Right lobe of liver (tissue), 6 donors: Measurements from ENCODE around the gene DNAAF9. TPM values are rescaled to one million over a fixed set of nuclear protein-coding genes. Genes with fewer than 3 reads are reported as not detected.
A peak's percentile ranks its signal among the peaks of the same experiment; 100 is the strongest.
"Not testable (repeated sequence)": the region's sequence is repeated elsewhere in the genome, so short reads cannot be mapped to it uniquely, and the experiment has no call there.

Source experiments
- ATAC-seq, 4 donors: fragments of 200-7000 bp; cut with Tn5 transposase; one replicate each; pipeline ENCODE4 v1.9.1; 2020; ENCODE audit warnings: mild to moderate bottlenecking in 4 of 4, moderate library complexity in 4 of 4
- DNase-seq, 3 donors: peaks; one replicate each; pipeline ENCODE4 v3.0.0-alpha.2; 2020
- H3K27ac ChIP-seq, 3 donors: fragments of 200-600 bp; one replicate each; pipeline ENCODE4 v1.8.0; 2022
- H3K27me3 ChIP-seq, 2 donors: fragments of 200-600 bp; one replicate each; pipeline ENCODE4 v1.8.0; 2022
- H3K36me3 ChIP-seq, 4 donors: fragments of 200-600 bp; sonication (generic) in 1 of 4; one replicate each; pipeline versions ENCODE4 v1.5.1 to v1.8.0; 2017 to 2022; ENCODE audit warnings: control low read depth in 1 of 4
- H3K4me1 ChIP-seq, 4 donors: fragments of 200-600 bp; sonication (generic) in 1 of 4; one replicate each; pipeline versions ENCODE4 v1.5.1 to v1.8.0; 2017 to 2022; ENCODE audit warnings: control low read depth in 1 of 4
- H3K4me3 ChIP-seq, 3 donors: fragments of 200-600 bp; one replicate each; pipeline ENCODE4 v1.8.0; 2022
- H3K9me3 ChIP-seq, 4 donors: fragments of 200-600 bp; sonication (generic) in 1 of 4; one replicate each; pipeline versions ENCODE4 v1.5.1 to v1.8.0; 2017 to 2022; ENCODE audit warnings: control low read depth in 1 of 4
- POLR2A ChIP-seq: fragments of 450-650 bp; IDR thresholded peaks from one replicate; pipeline ENCODE4 v1.6.1; 2017; ENCODE audit warnings: antibody characterized with exemption, mild to moderate bottlenecking
- WGBS: methylation state at CpG from one replicate; pipeline ENCODE4 v1.1.6; 2018; ENCODE audit warnings: low coverage, low lambda C conversion rate; ENCODE audit not compliant: insufficient coverage; ENCODE audit errors: missing lambda C conversion rate; 5-methylcytosine and 5-hydroxymethylcytosine counted together
- intact Hi-C, 2 donors: fragments of 100-400 bp; cut with DNase I; formaldehyde crosslinking; loops; one replicate each; pipeline versions ENCODE4 v1.11.2 to v1.14.1; 2022
- total RNA-seq, 6 experiments: library from RNA; depleted of rRNA in 2 of 6; stranded (reverse); fragments of >200 nt in 2 of 6; fragmentation: NEBNext Ultra II Directional in 3 of 6; extraction: Animal tissue kit (Norgen Biotek cat#: 25700) in 3 of 6; gene quantifications; one replicate each; pipeline versions ENCODE4 v1.1.0 to v1.2.4, GENCODE V29; 2016 to 2023
- TF ChIP-seq, protein P1 (sequence below), 4 donors: fragments of 200-600 bp in 3 of 4; fragments of 450-650 bp in 1 of 4; IDR thresholded peaks; one replicate each; pipeline versions ENCODE4 v1.5.1 to v1.8.0; 2016 to 2022; ENCODE audit warnings: antibody characterized with exemption in 4 of 4, mild to moderate bottlenecking in 2 of 4
- donor health status: DM: no; HTN: yes; CAD: no.
- donor health status: DM: no; HTN: no; CAD: no.
- donor health status: DM: no; HTN: no; CAD: no.
- donor health status: DM: no; HTN: yes; CAD: no.
- donor health status: DM: no; HTN: yes; CAD: no.

DNAAF9 gene
- total RNA-seq, 6 experiments from 2014 or later = 2.5 to 4.9 (median 4.2) TPM

DNA sequence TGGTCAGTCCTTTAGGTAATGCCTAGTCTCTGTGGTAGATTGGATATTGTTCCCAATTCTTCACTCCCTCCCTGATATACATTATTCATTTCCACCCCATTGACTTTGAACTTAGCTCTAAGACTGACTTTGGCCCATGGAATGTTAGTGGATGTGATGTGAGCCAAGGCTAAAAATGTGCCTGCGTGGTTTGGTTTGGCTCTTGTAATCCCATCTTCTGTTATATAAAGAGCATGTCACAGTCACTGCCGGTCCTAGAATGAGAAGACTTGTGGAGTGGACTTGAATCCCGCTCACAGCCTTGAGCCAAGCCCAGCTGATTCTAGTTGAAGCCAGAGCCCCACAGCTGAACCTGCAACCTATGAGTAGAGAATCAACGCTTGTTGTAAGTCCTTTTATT lies 23.6 kb upstream of the DNAAF9 start:
- intact Hi-C loops = no loop called here
- Histone ChIP-seq H3K4me3 (no peak overlapping the region), H3K36me3 (no peaks in the 10 kb centered on the region), H3K9me3 (no peaks in the 10 kb centered on the region), H3K4me1 (no peaks in the 10 kb centered on the region), H3K27me3 (no peaks in the 10 kb centered on the region), H3K27ac (no peak overlapping the region)
- 73% methylated on average over 3 of the region's 4 CpGs for WGBS
- ATAC-seq (no peak), DNase-seq (no peak)
- TF ChIP-seq POLR2A = no peak
- TF ChIP-seq, protein P1, sequence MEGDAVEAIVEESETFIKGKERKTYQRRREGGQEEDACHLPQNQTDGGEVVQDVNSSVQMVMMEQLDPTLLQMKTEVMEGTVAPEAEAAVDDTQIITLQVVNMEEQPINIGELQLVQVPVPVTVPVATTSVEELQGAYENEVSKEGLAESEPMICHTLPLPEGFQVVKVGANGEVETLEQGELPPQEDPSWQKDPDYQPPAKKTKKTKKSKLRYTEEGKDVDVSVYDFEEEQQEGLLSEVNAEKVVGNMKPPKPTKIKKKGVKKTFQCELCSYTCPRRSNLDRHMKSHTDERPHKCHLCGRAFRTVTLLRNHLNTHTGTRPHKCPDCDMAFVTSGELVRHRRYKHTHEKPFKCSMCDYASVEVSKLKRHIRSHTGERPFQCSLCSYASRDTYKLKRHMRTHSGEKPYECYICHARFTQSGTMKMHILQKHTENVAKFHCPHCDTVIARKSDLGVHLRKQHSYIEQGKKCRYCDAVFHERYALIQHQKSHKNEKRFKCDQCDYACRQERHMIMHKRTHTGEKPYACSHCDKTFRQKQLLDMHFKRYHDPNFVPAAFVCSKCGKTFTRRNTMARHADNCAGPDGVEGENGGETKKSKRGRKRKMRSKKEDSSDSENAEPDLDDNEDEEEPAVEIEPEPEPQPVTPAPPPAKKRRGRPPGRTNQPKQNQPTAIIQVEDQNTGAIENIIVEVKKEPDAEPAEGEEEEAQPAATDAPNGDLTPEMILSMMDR (IDR thresholded peaks at IDR 0.05) = no peak

DNA sequence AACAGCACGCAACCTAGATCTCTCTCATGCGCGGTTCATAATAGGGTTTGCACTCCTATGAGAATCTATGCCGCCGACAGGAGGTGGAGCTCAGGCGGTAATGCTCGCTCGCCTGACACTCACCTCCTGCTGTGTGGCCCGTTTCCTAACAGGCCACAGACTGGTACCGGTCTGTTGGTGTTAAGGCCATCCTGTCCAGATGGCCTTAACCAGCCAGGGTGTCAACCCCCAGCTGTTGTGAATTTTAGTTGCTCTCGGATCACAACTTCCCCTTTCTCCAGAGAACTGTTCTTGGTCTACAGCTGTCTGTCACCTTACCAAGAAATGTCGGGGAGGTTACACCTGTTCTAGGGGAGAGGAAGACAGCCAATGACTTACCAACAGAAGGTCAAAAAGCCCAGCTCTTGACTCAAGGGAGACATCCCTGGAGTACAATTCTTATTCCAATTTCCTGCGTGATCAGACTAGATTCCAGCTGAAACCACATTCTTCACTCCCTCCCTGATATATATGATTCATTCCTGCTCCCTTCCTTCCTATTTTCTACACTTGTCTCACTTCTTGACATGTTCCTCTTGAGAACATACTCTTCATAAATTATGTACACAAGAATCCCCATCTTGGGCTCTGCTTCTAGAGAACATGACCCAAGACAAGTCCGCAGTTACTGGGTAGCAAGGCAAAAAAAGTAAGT lies 23.1 kb upstream of the DNAAF9 start:
- H3K27ac ChIP-seq = no peak overlapping the region
- H3K27me3 ChIP-seq = no peaks in the 10 kb centered on the region
- no peak for DNase-seq
- H3K4me3 ChIP-seq = no peak overlapping the region
- H3K36me3 ChIP-seq = no peaks in the 10 kb centered on the region
- 77% methylated on average over 10 of the region's 14 CpGs for WGBS
- no peaks in the 10 kb centered on the region for H3K4me1 ChIP-seq
- no peak for TF ChIP-seq POLR2A
- TF ChIP-seq, protein P1 (IDR thresholded peaks at IDR 0.05) = no peak
- intact Hi-C loops = no loop called here
- peak in 3 of 4 donors; percentile 43 to 51 (median 44) for ATAC-seq
- no peaks in the 10 kb centered on the region for H3K9me3 ChIP-seq

DNA sequence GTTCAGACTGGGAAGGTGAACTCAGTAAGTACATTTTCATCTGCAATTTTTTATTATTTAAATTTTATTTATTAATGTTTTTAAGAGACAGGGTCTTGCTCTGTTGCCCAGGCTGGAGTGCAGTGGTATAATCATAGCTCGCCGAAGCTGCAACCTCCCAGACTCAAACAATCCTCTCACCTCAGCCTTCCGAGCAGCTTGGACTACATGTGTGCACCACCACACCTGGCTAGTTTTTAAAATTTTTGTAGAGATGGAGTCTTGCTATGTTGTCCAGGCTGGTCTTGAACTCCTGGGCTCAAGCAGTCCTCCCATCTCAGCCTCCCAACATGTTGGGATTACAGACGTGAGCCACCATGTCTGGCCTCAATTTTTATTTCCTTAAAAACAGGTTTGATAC lies 19.3 kb upstream of the DNAAF9 start:
- ATAC-seq, H3K36me3 ChIP-seq, intact Hi-C loops, H3K9me3 ChIP-seq, H3K27ac ChIP-seq, H3K4me3 ChIP-seq, DNase-seq, H3K27me3 ChIP-seq, H3K4me1 ChIP-seq: not testable (repeated sequence)
- 82% methylated on average over 4 of the region's 4 CpGs for WGBS

DNA sequence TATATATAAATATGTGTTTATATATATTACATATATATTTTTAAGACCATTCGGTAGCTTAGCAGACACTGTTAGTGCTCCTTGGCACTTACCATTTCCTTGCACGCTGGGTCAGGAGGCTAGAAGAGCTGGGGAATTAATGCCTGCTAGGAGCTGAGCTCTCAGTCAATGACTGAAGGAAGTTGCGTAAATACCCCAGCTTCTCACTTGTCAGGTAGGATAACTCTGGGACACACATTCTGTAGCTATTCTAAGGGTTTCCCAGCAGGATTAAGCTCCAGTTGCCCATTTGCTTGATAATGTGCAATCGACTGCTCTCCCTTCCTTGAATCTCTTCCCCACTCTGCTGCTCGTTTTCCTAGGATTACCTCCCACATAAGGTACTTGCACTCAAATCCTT lies 15.7 kb upstream of the DNAAF9 start:
- no peaks in the 10 kb centered on the region for H3K27me3 ChIP-seq
- TF ChIP-seq POLR2A = no peak
- TF ChIP-seq, protein P1 (IDR thresholded peaks at IDR 0.05) = no peak
- WGBS = 60% methylated on average over 4 of the region's 5 CpGs

DNA sequence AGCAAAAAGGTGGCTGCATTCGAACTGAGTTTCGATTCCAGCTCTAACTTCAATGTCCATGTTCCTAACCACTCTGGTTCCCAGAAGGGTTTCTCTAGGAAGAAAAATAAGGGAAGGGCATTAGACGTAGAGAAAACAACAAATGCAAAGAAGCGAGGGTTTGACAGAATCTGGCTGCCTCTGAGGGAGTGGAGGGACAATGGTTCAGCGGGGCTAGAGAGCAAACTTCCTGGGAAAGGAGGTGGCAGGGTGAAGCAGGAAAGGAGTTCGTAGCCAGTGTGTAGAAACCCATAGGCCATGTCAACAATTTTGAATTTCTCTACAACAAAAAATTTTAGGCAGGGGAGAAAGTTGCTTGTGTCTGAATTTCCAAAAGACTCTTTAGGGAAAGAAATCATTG lies 14.5 kb upstream of the DNAAF9 start:
- H3K36me3 ChIP-seq = no peaks in the 10 kb centered on the region
- TF ChIP-seq, protein P1 (IDR thresholded peaks at IDR 0.05) = no peak
- TF ChIP-seq POLR2A = no peak
- 78% methylated on average over 6 of the region's 6 CpGs for WGBS

More for the DNA sequence above, 15.7 kb upstream of the DNAAF9 start:
- ATAC-seq (no peak), DNase-seq (no peak)
- H3K27ac ChIP-seq = no peak overlapping the region
- intact Hi-C loops = no loop called here
- no peaks in the 10 kb centered on the region for H3K4me1 ChIP-seq
- no peaks in the 10 kb centered on the region for H3K9me3 ChIP-seq
- H3K36me3 ChIP-seq = no peaks in the 10 kb centered on the region
- no peak overlapping the region for H3K4me3 ChIP-seq

More for the DNA sequence above, 14.5 kb upstream of the DNAAF9 start:
- H3K27me3 ChIP-seq = no peaks in the 10 kb centered on the region
- intact Hi-C loops = no loop called here
- no peak overlapping the region for H3K27ac ChIP-seq
- no peak overlapping the region for H3K4me3 ChIP-seq
- DNase-seq (no peak), ATAC-seq (no peak)
- H3K9me3 ChIP-seq = no peaks in the 10 kb centered on the region
- no peaks in the 10 kb centered on the region for H3K4me1 ChIP-seq
